Spleen (tissue), 7 donors: Measurements from ENCODE around the gene AZU1.

Experiments
- CTCF ChIP-seq, 11 experiments: fragments of 200-600 bp in 7 of 11; fragments of 450-650 bp in 4 of 11; sonication (generic) in 4 of 11; IDR thresholded peaks in 8 of 11; conservative IDR thresholded peaks in 3 of 11; 1 replicate in 7 of 11; 2 replicates in 4 of 11; pipeline versions ENCODE4 v1.4.0 to v1.8.0; 2016 to 2021; ENCODE audit warnings: antibody characterized with exemption in 11 of 11, inconsistent platforms in 4 of 11, mild to moderate bottlenecking in 1 of 11
- POLR2A ChIP-seq, 3 donors: fragments of 450-650 bp; IDR thresholded peaks; one replicate each; pipeline ENCODE4 v1.5.1; 2017; ENCODE audit warnings: antibody characterized with exemption in 3 of 3, mild to moderate bottlenecking in 1 of 3
- POLR2AphosphoS5 ChIP-seq, 3 donors: sonication (generic); formaldehyde crosslinking; IDR thresholded peaks; one replicate each; pipeline ENCODE4 v1.5.1; 2017; ENCODE audit warnings: antibody characterized with exemption in 3 of 3
- donor health status: DM: no; HTN: no; CAD: no; lungs with moderate emphysema.
- donor health status: DM: no; HTN: no; CAD: no.
- donor health status: DM: no; HTN: no; CAD: no.

DNA sequence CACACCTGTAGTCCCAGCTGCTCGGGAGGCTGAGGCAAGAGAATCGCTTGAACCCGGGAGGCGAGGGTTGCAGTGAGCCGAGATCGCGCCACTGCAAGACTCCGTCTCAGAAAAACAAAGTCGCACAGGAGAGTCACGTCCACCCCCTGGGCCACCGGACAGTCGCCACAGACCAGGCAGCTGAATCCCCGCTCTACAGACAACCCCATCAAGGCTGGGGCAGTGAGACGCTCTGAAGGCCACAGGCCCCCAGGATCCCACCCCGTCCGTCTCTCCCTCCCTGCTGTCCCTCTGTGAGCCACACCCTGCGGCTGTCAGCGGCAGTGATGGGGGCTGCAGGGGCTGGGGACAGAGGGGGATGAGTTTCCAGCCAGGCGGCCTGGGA is 45.8 kb upstream of the AZU1 start:
- TF ChIP-seq CTCF (IDR thresholded peaks at IDR 0.05 in 8 of 11, conservative IDR thresholded peaks at IDR 0.05 in 3 of 11) (no peak), POLR2A (IDR thresholded peaks at IDR 0.05) (no peak), POLR2AphosphoS5 (IDR thresholded peaks at IDR 0.05) (no peak)
